Measurements from ENCODE around the gene SSU72. TPM values are rescaled to one million over a fixed set of nuclear protein-coding genes. Genes with fewer than 3 reads are reported as not detected.
"Not testable (repeated sequence)": the region's sequence is repeated elsewhere in the genome, so short reads cannot be mapped to it uniquely, and the experiment has no call there.

Gene SSU72
- total RNA-seq, 1 experiment from 2014 or later, result 96.2 TPM

DNA sequence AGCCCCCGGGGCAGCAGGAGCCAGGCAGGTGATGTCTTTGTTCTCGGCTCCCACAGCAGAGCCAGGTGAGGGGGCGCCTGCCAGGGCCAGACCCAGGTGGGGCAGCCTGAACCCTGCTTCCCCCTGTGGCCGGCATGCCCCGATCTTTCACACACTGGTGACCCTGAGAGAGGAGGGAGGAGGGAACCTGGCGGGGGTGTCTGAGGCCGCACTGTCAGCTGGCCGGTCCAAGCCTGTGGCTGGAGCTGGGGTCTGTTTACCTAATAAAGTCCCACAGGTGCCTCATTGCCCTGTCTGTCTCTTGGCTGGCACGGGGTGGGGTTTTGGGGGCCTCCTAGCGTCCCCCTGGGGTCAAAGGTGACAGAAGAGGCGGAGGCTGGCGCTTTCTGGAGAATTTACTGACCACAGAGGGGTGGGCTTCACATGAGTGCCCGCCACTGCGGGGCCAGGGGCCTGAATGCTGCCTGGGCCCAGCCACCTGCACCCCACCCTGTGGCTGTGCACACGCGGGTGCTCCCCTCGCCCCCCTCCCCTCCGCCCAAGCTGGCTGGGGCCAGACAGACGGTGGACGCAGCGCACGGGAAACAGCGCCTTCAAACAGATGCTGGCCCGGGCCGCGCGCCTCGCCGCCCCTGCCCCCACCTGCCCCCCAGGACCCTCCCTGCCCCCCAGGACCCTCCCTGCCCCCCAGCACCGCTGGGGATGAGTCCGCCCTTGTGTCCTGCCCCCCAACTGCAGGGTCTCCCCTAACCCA lies 40.1 kb downstream of the SSU72 start:
- Histone ChIP-seq H3K4me3 (ENCODE audit: low read depth, low read length) (no peak overlapping the region), H3K4me1 (no peaks in the 10 kb centered on the region), H3K27me3 (replicated peaks; ENCODE audit: control insufficient read depth, insufficient read depth, low read length) (no peaks in the 10 kb centered on the region), H3K36me3 (ENCODE audit: control insufficient read depth, insufficient read depth, low read length) (no peaks in the 10 kb centered on the region; the same call in 1 of the 2 replicates), H3K9me3 (no peaks in the 10 kb centered on the region)
- Mint-ChIP-seq H3K27me3 (ENCODE audit: insufficient read depth, unreplicated experiment) (no peaks in the 10 kb centered on the region), H3K9me3 (ENCODE audit: unreplicated experiment) (no peaks in the 10 kb centered on the region), H3K27ac (ENCODE audit: unreplicated experiment) (no peak overlapping the region), H3K36me3 (ENCODE audit: insufficient read depth, unreplicated experiment) (peaks cover 59% of the 10 kb centered on the region), H3K4me1 (ENCODE audit: low read depth, unreplicated experiment) (no peaks in the 10 kb centered on the region), H3K4me3 (ENCODE audit: unreplicated experiment) (no peak overlapping the region)
- BruUV-seq (replicated peaks), result no TSS peak
- no peak for DNase-seq
- ChIA-PET POLR2A (no interaction called here), CTCF (no interaction called here)
- TF ChIP-seq, protein P1, sequence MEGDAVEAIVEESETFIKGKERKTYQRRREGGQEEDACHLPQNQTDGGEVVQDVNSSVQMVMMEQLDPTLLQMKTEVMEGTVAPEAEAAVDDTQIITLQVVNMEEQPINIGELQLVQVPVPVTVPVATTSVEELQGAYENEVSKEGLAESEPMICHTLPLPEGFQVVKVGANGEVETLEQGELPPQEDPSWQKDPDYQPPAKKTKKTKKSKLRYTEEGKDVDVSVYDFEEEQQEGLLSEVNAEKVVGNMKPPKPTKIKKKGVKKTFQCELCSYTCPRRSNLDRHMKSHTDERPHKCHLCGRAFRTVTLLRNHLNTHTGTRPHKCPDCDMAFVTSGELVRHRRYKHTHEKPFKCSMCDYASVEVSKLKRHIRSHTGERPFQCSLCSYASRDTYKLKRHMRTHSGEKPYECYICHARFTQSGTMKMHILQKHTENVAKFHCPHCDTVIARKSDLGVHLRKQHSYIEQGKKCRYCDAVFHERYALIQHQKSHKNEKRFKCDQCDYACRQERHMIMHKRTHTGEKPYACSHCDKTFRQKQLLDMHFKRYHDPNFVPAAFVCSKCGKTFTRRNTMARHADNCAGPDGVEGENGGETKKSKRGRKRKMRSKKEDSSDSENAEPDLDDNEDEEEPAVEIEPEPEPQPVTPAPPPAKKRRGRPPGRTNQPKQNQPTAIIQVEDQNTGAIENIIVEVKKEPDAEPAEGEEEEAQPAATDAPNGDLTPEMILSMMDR (IDR thresholded peaks at IDR 0.05; ENCODE audit: insufficient read depth in 1 of 2, low read depth in 1 of 2, low read length in 1 of 2, severe bottlenecking in 1 of 2, unreplicated experiment in 1 of 2), result no peak
- intact Hi-C loops (cut with micrococcal nuclease; ENCODE audit: unreplicated experiment), result no loop called here

DNA sequence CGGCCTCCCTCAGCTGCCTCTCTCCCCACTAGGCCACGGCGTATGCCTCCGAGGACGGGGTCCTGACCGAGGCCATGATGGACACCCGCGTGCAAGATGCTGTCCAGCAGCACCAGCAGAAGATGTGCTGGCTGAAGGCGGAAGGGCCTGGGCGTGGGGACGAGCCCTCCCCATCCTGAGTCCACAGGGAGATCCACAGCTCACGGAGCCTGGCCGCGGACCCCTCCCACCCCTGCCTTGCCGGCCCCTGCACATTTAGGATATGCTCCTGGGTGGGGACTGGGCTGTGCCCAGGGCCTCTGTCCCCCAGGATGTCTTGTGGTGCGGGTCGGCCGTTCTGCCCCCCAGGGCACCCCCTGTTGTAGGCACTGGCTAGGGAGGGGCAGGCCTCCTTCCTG lies 40.8 kb downstream of the SSU72 start:
- CTCF ChIA-PET; H3K4me1 ChIP-seq; H3K27me3 Mint-ChIP-seq (ENCODE audit: insufficient read depth, unreplicated experiment); H3K4me1 Mint-ChIP-seq (ENCODE audit: low read depth, unreplicated experiment); POLR2A ChIA-PET; H3K4me3 ChIP-seq (ENCODE audit: low read depth, low read length); H3K36me3 ChIP-seq (ENCODE audit: control insufficient read depth, insufficient read depth, low read length); H3K9me3 Mint-ChIP-seq (ENCODE audit: unreplicated experiment); H3K27ac Mint-ChIP-seq (ENCODE audit: unreplicated experiment); BruUV-seq (replicated peaks); H3K4me3 Mint-ChIP-seq (ENCODE audit: unreplicated experiment); intact Hi-C loops (cut with micrococcal nuclease; ENCODE audit: unreplicated experiment); DNase-seq; H3K27me3 ChIP-seq (replicated peaks; ENCODE audit: control insufficient read depth, insufficient read depth, low read length); H3K9me3 ChIP-seq: not testable (repeated sequence)
- peaks cover 59% of the 10 kb centered on the region for H3K36me3 Mint-ChIP-seq (ENCODE audit: insufficient read depth, unreplicated experiment)

DNA sequence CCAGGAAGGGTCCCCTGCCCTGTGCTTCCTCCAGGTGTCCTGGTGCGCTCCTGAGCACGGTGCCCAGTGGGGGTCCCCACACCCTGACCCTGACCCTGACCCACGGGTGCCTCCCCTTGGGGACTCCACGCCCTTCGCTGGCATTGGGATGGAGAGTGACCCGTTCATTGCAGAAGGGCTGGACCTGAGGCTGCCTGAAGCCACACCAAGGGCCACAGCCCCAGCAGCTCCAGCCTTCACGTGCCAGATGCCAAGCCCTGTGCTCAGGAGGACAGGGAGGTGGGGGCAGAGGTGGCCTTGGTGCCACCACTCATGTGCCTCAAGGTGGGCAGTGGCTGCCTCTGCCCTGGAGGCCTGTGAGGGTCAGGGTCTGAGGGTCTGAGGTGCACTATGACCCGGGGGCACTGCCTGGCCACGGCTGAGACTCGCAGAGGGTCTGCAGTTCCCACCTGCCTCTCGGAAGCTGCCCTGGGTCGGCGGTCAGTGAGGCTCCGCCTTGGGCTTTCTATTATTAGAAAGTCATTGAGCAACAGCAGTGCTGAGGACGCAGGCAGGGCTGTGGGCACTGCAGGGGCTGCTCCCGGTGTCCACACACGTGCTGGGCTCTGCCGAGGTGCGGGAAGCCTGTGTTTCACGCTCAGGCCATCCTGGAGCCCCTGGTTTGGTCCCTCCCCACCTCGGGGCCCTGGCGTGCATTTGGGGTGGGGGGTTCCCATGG lies 41.3 kb downstream of the SSU72 start:
- CTCF ChIA-PET, POLR2A ChIA-PET: not testable (repeated sequence)
- peaks cover 61% of the 10 kb centered on the region for H3K36me3 Mint-ChIP-seq (ENCODE audit: insufficient read depth, unreplicated experiment)

DNA sequence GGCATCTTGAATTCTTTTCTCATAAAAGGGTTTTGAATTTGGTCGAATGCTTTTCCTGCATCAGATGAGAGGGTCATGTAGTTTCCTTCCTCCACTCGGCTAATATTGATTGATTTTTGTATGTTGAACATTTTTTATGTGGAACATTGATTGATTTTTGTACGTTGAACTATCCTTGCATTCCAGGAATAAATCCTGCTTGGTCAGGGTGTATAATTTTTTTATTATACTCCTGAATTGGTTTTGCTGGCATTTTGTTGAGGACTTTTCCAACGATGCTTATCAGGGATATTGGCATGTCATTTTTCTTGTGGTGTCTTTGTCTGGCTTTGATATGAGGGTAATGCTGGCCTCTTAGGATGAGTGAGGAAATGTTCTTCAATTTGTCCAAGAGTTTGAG lies 42.7 kb downstream of the SSU72 start:
- no peak overlapping the region for H3K27ac Mint-ChIP-seq (ENCODE audit: unreplicated experiment)
- H3K4me1 Mint-ChIP-seq (ENCODE audit: low read depth, unreplicated experiment), result no peaks in the 10 kb centered on the region
- ChIA-PET POLR2A (no interaction called here), CTCF (no interaction called here)
- Histone ChIP-seq H3K27me3 (replicated peaks; ENCODE audit: control insufficient read depth, insufficient read depth, low read length) (no peaks in the 10 kb centered on the region), H3K9me3 (no peaks in the 10 kb centered on the region), H3K4me1 (no peaks in the 10 kb centered on the region), H3K4me3 (ENCODE audit: low read depth, low read length) (no peak overlapping the region), H3K36me3 (ENCODE audit: control insufficient read depth, insufficient read depth, low read length) (peaks cover 2% of the 10 kb centered on the region)
- TF ChIP-seq, protein P1 (IDR thresholded peaks at IDR 0.05; ENCODE audit: insufficient read depth in 1 of 2, low read depth in 1 of 2, low read length in 1 of 2, severe bottlenecking in 1 of 2, unreplicated experiment in 1 of 2), result no peak
- no peak for DNase-seq
- no peak overlapping the region for H3K4me3 Mint-ChIP-seq (ENCODE audit: unreplicated experiment)
- no peaks in the 10 kb centered on the region for H3K27me3 Mint-ChIP-seq (ENCODE audit: insufficient read depth, unreplicated experiment)
- no peaks in the 10 kb centered on the region for H3K9me3 Mint-ChIP-seq (ENCODE audit: unreplicated experiment)
- no TSS peak for BruUV-seq (replicated peaks)
- peaks cover 61% of the 10 kb centered on the region for H3K36me3 Mint-ChIP-seq (ENCODE audit: insufficient read depth, unreplicated experiment)
- intact Hi-C loops (cut with micrococcal nuclease; ENCODE audit: unreplicated experiment), result no loop called here

More for the DNA sequence above, 41.3 kb downstream of the SSU72 start:
- intact Hi-C loops (cut with micrococcal nuclease; ENCODE audit: unreplicated experiment); H3K4me1 ChIP-seq; H3K27me3 Mint-ChIP-seq (ENCODE audit: insufficient read depth, unreplicated experiment); BruUV-seq (replicated peaks); H3K36me3 ChIP-seq (ENCODE audit: control insufficient read depth, insufficient read depth, low read length); H3K27ac Mint-ChIP-seq (ENCODE audit: unreplicated experiment); H3K9me3 ChIP-seq; H3K4me3 Mint-ChIP-seq (ENCODE audit: unreplicated experiment); H3K4me3 ChIP-seq (ENCODE audit: low read depth, low read length); H3K9me3 Mint-ChIP-seq (ENCODE audit: unreplicated experiment); H3K27me3 ChIP-seq (replicated peaks; ENCODE audit: control insufficient read depth, insufficient read depth, low read length); DNase-seq; H3K4me1 Mint-ChIP-seq (ENCODE audit: low read depth, unreplicated experiment): not testable (repeated sequence)

All from Caco-2 (cell line).